CD4-positive, CD25-positive, alpha-beta regulatory T cell (primary cell): ENCODE measurements around the gene SOCS1. TPM values are rescaled to one million over a fixed set of nuclear protein-coding genes. Genes with fewer than 3 reads are reported as not detected.
"Not testable (repeated sequence)": the region's sequence is repeated elsewhere in the genome, so short reads cannot be mapped to it uniquely, and the experiment has no call there.

Experiments used
- ATAC-seq, 2 donors: fragments of 150-1000 bp; cut with Tn5 transposase; one replicate each; pipeline ENCODE4 v1.10.0; 2021; ENCODE audit warnings: low read depth in 2 of 2, moderate number of reproducible peaks in 2 of 2, moderate library complexity in 1 of 2
- DNase-seq, 3 donors: peaks; one replicate each; pipeline versions ENCODE4 v3.0.0 to v3.0.0-alpha.2; 2012 to 2022; ENCODE audit warnings: mixed read lengths in 1 of 3
- H3K27ac ChIP-seq: one replicate; pipeline ENCODE4 v1.7.0; 2013; ENCODE audit warnings: mild to moderate bottlenecking, low read length; ENCODE audit not compliant: insufficient read depth, poor library complexity, severe bottlenecking
- H3K27me3 ChIP-seq: one replicate; pipeline ENCODE4 v1.7.0; 2013; ENCODE audit warnings: low read length; ENCODE audit not compliant: control insufficient read depth, insufficient read depth
- H3K36me3 ChIP-seq: one replicate; pipeline ENCODE4 v1.7.0; 2013; ENCODE audit warnings: mild to moderate bottlenecking, low read length, moderate library complexity; ENCODE audit not compliant: control insufficient read depth, insufficient read depth
- H3K4me1 ChIP-seq: 2 replicates; pipeline ENCODE4 v1.7.0; 2013; ENCODE audit warnings: mild to moderate bottlenecking, low read length; ENCODE audit not compliant: insufficient read depth, control insufficient read depth, poor library complexity, severe bottlenecking
- H3K4me3 ChIP-seq: one replicate; pipeline ENCODE4 v1.7.0; 2013; ENCODE audit warnings: low read depth, mild to moderate bottlenecking, low read length, moderate library complexity
- H3K9me3 ChIP-seq, 2 experiments: 1 replicate in 1 of 2; 2 replicates in 1 of 2; pipeline ENCODE4 v1.7.0; 2013; ENCODE audit warnings: low read length in 2 of 2, mild to moderate bottlenecking in 1 of 2, moderate library complexity in 1 of 2; ENCODE audit not compliant: control insufficient read depth in 2 of 2
- H3K27ac Mint-ChIP-seq, 3 donors: one replicate each; pipeline ENCODE4 v1.8.0; 2020 to 2022; ENCODE audit warnings: mild to moderate bottlenecking in 3 of 3, mixed read lengths in 3 of 3, moderate library complexity in 2 of 3
- H3K27me3 Mint-ChIP-seq: one replicate; pipeline ENCODE4 v1.8.0; 2022; ENCODE audit warnings: mild to moderate bottlenecking, mixed read lengths
- H3K36me3 Mint-ChIP-seq: one replicate; pipeline ENCODE4 v1.8.0; 2020; ENCODE audit warnings: mixed read lengths
- H3K4me1 Mint-ChIP-seq, 4 donors: one replicate each; pipeline ENCODE4 v1.8.0; 2020 to 2022; ENCODE audit warnings: mixed read lengths in 4 of 4, mild to moderate bottlenecking in 1 of 4
- H3K4me3 Mint-ChIP-seq, 4 donors: one replicate each; pipeline ENCODE4 v1.8.0; 2020 to 2022; ENCODE audit warnings: mild to moderate bottlenecking in 4 of 4, mixed read lengths in 4 of 4, moderate library complexity in 3 of 4
- H3K9me3 Mint-ChIP-seq, 7 donors: one replicate each; pipeline ENCODE4 v1.8.0; 2020 to 2022; ENCODE audit warnings: mixed read lengths in 7 of 7, mild to moderate bottlenecking in 3 of 7, moderate library complexity in 2 of 7
- polyA plus RNA-seq, 4 donors: library from polyadenylated mRNA; unstranded; fragments of 300-500 nt; fragmentation: Illumina TruSeq; gene quantifications; one replicate each; pipeline ENCODE4 v1.2.3, GENCODE V29; 2021
- total RNA-seq: library from RNA; stranded (reverse); gene quantifications from one replicate; pipeline ENCODE4 v1.2.3, GENCODE V29; 2022

SOCS1 gene
- total and polyA plus RNA-seq, 5 donors from 2014 or later = 8.6 to 91.5 (median 10.5) TPM

- no peaks in the 10 kb centered on the region for H3K36me3 Mint-ChIP-seq
- Histone ChIP-seq H3K4me1 (no peaks in the 10 kb centered on the region), H3K36me3 (no peaks in the 10 kb centered on the region), H3K27ac (no peak overlapping the region), H3K27me3 (no peaks in the 10 kb centered on the region), H3K9me3 (no peaks in the 10 kb centered on the region), H3K4me3 (no peak overlapping the region)
- no peak for ATAC-seq
- no peak overlapping the region for H3K27ac Mint-ChIP-seq
- H3K4me1 Mint-ChIP-seq = no peaks in the 10 kb centered on the region
- no peak overlapping the region for H3K4me3 Mint-ChIP-seq
- no peak for DNase-seq
- no peaks in the 10 kb centered on the region for H3K9me3 Mint-ChIP-seq
- peaks cover 9% of the 10 kb centered on the region for H3K27me3 Mint-ChIP-seq
Measured at GRCh38 chr16:11291091-11291703, 35.2 kb upstream of the SOCS1 start.

- H3K27ac Mint-ChIP-seq = no peak overlapping the region
- no peak overlapping the region for H3K4me3 Mint-ChIP-seq
- Histone ChIP-seq H3K36me3 (no peaks in the 10 kb centered on the region), H3K4me3 (no peak overlapping the region), H3K4me1 (no peaks in the 10 kb centered on the region), H3K27ac (no peak overlapping the region), H3K9me3 (no peaks in the 10 kb centered on the region), H3K27me3 (no peaks in the 10 kb centered on the region)
- H3K36me3 Mint-ChIP-seq = no peaks in the 10 kb centered on the region
- H3K4me1 Mint-ChIP-seq = no peaks in the 10 kb centered on the region
- DNase-seq = no peak
- no peak for ATAC-seq
- no peaks in the 10 kb centered on the region for H3K9me3 Mint-ChIP-seq
- peaks cover 9% of the 10 kb centered on the region for H3K27me3 Mint-ChIP-seq
Measured at GRCh38 chr16:11290102-11290893, 34.3 kb upstream of the SOCS1 start.

- ATAC-seq, H3K4me3 ChIP-seq, H3K36me3 Mint-ChIP-seq, H3K9me3 ChIP-seq, H3K9me3 Mint-ChIP-seq, H3K4me3 Mint-ChIP-seq, H3K27me3 Mint-ChIP-seq, DNase-seq, H3K36me3 ChIP-seq, H3K27me3 ChIP-seq, H3K27ac ChIP-seq, H3K27ac Mint-ChIP-seq, H3K4me1 ChIP-seq, H3K4me1 Mint-ChIP-seq: not testable (repeated sequence)
Measured at GRCh38 chr16:11289696-11290095, 33.7 kb upstream of the SOCS1 start.

- no peaks in the 10 kb centered on the region for H3K27me3 ChIP-seq
- H3K36me3 ChIP-seq = no peaks in the 10 kb centered on the region
- H3K4me1 Mint-ChIP-seq = peaks cover 0 to under 1% (median 0%) of the 10 kb centered on the region in 4 donors
- H3K9me3 ChIP-seq = no peaks in the 10 kb centered on the region
- no peaks in the 10 kb centered on the region for H3K9me3 Mint-ChIP-seq
- H3K27ac ChIP-seq = no peak overlapping the region
- H3K4me3 Mint-ChIP-seq = no peak overlapping the region
- no peak overlapping the region for H3K27ac Mint-ChIP-seq
- no peak overlapping the region for H3K4me3 ChIP-seq
- H3K36me3 Mint-ChIP-seq = no peaks in the 10 kb centered on the region
- ATAC-seq (no peak), DNase-seq (no peak)
- H3K4me1 ChIP-seq = no peaks in the 10 kb centered on the region
- peaks cover 12% of the 10 kb centered on the region for H3K27me3 Mint-ChIP-seq
Measured at GRCh38 chr16:11289202-11289601, 33.2 kb upstream of the SOCS1 start.

GRCh38 chr16:11285842-11286241, 29.8 kb upstream of the SOCS1 start:
- H3K4me3 Mint-ChIP-seq = no peak overlapping the region
- H3K27me3 Mint-ChIP-seq = peaks cover 22% of the 10 kb centered on the region
- H3K27ac ChIP-seq = no peak overlapping the region
- H3K4me1 Mint-ChIP-seq = peaks cover 0 to 4% (median 2%) of the 10 kb centered on the region in 4 donors
- ATAC-seq (no peak), DNase-seq (no peak)
- H3K36me3 ChIP-seq = no peaks in the 10 kb centered on the region
- H3K27me3 ChIP-seq = no peaks in the 10 kb centered on the region
- H3K4me3 ChIP-seq = no peak overlapping the region
- no peak overlapping the region for H3K27ac Mint-ChIP-seq
- H3K4me1 ChIP-seq = no peaks in the 10 kb centered on the region
- H3K36me3 Mint-ChIP-seq = no peaks in the 10 kb centered on the region
- no peaks in the 10 kb centered on the region for H3K9me3 ChIP-seq
- H3K9me3 Mint-ChIP-seq = peaks cover 0 to 1% (median 0%) of the 10 kb centered on the region in 7 donors

GRCh38 chr16:11283820-11284248, 27.8 kb upstream of the SOCS1 start:
- peaks cover 30% of the 10 kb centered on the region for H3K27me3 Mint-ChIP-seq
- peaks cover 0 to 1% (median 0%) of the 10 kb centered on the region in 7 donors for H3K9me3 Mint-ChIP-seq
- no peak overlapping the region for H3K4me3 Mint-ChIP-seq
- no peaks in the 10 kb centered on the region for H3K36me3 ChIP-seq
- ATAC-seq (no peak), DNase-seq (no peak)
- H3K4me1 ChIP-seq = no peaks in the 10 kb centered on the region
- no peaks in the 10 kb centered on the region for H3K36me3 Mint-ChIP-seq
- H3K27ac ChIP-seq = no peak overlapping the region
- no peaks in the 10 kb centered on the region for H3K9me3 ChIP-seq
- peaks cover 0 to 4% (median 2%) of the 10 kb centered on the region in 4 donors for H3K4me1 Mint-ChIP-seq
- no peak overlapping the region for H3K4me3 ChIP-seq
- H3K27me3 ChIP-seq = no peaks in the 10 kb centered on the region
- H3K27ac Mint-ChIP-seq = no peak overlapping the region

- H3K4me3 Mint-ChIP-seq = no peak within 1 kb of the TSS
- ATAC-seq (no peak), DNase-seq (no peak)
- peaks cover 0 to 4% (median 2%) of the 10 kb centered on the region in 4 donors for H3K4me1 Mint-ChIP-seq
- H3K36me3 Mint-ChIP-seq = no peaks in the 10 kb centered on the region
- H3K27ac Mint-ChIP-seq = no peak within 1 kb of the TSS
- H3K4me1 ChIP-seq = no peaks in the 10 kb centered on the region
- no peak within 1 kb of the TSS for H3K4me3 ChIP-seq
- H3K9me3 ChIP-seq = no peaks in the 10 kb centered on the region
- no peaks in the 10 kb centered on the region for H3K36me3 ChIP-seq
- peaks cover 25% of the 10 kb centered on the region for H3K27me3 Mint-ChIP-seq
- H3K27ac ChIP-seq = no peak within 1 kb of the TSS
- H3K9me3 Mint-ChIP-seq = peaks cover 0 to 1% (median 0%) of the 10 kb centered on the region in 7 donors
- H3K27me3 ChIP-seq = no peaks in the 10 kb centered on the region
Measured at GRCh38 chr16:11280616-11281522, 24.9 kb upstream of the SOCS1 start, which contains the start of gene PRM1. PRM1 (minus strand) TSS chr16:11281330; CDS start chr16:11281238, 92 bp downstream.
